Measurements from ENCODE around the gene EVI5L.

Gene EVI5L

GRCh38 chr19:7818806-7819205 lies 11.2 kb upstream of the EVI5L start:
- no peak for DNase-seq

GRCh38 chr19:7819337-7819736 lies 10.7 kb upstream of the EVI5L start:
- no peak for DNase-seq

- DNase-seq = no peak
Measured at GRCh38 chr19:7820588-7820987, 9.4 kb upstream of the EVI5L start.

GRCh38 chr19:7822910-7823515 lies 7.0 kb upstream of the EVI5L start:
- no peak for DNase-seq

- DNase-seq = peak; percentile 28 to 63
Measured at GRCh38 chr19:7823686-7824301, 6.2 kb upstream of the EVI5L start.

GRCh38 chr19:7829166-7829520 lies 875 bp upstream of the EVI5L start:
- DNase-seq = peak in 1 of 2 experiments; percentile 40

GRCh38 chr19:7830272-7830771 lies 304 bp downstream of the EVI5L start:
- DNase-seq = no peak

GRCh38 chr19:7830823-7831222 lies 805 bp downstream of the EVI5L start:
- DNase-seq = no peak

- DNase-seq = peak; percentile 9 to 17
Measured at GRCh38 chr19:7831452-7831851, 1.4 kb downstream of the EVI5L start.

GRCh38 chr19:7832009-7832408 lies 2.0 kb downstream of the EVI5L start:
- no peak for DNase-seq

GRCh38 chr19:7832781-7833180 lies 2.8 kb downstream of the EVI5L start:
- DNase-seq = no peak

GRCh38 chr19:7833225-7834099 lies 3.4 kb downstream of the EVI5L start:
- DNase-seq = no peak

- DNase-seq = no peak
Measured at GRCh38 chr19:7839476-7839875, 9.5 kb downstream of the EVI5L start.

GRCh38 chr19:7840629-7841028 lies 10.6 kb downstream of the EVI5L start:
- peak in 1 of 2 experiments; percentile 24 for DNase-seq

GRCh38 chr19:7841751-7842660 lies 12.0 kb downstream of the EVI5L start:
- DNase-seq = no peak

GRCh38 chr19:7842661-7843294 lies 12.8 kb downstream of the EVI5L start:
- DNase-seq = no peak

GRCh38 chr19:7843521-7843920 lies 13.5 kb downstream of the EVI5L start:
- no peak for DNase-seq

GRCh38 chr19:7844405-7844804 lies 14.4 kb downstream of the EVI5L start:
- no peak for DNase-seq

GRCh38 chr19:7844951-7845350 lies 14.9 kb downstream of the EVI5L start:
- DNase-seq = no peak

GRCh38 chr19:7845390-7846154 lies 15.6 kb downstream of the EVI5L start:
- no peak for DNase-seq

GRCh38 chr19:7846155-7846646 lies 16.2 kb downstream of the EVI5L start:
- DNase-seq = no peak

All from NCI-H524 (cell line).